GM12878 (cell line): ENCODE measurements around the gene KIAA0319L. TPM values are rescaled to one million over a fixed set of nuclear protein-coding genes. Genes with fewer than 3 reads are reported as not detected.
A peak's percentile ranks its signal among the peaks of the same experiment; 100 is the strongest.

ENCODE experiments used
- BACH1 ChIP-seq: fragments of 450-650 bp; IDR thresholded peaks from 2 replicates; pipeline ENCODE4 v1.6.1; 2017; ENCODE audit warnings: mild to moderate bottlenecking, borderline replicate concordance
- EZH2 ChIP-seq: IDR thresholded peaks from 2 replicates; pipeline ENCODE4 v1.6.1; 2012; ENCODE audit warnings: low read depth, mild to moderate bottlenecking, control low read depth, inconsistent platforms, low read length, borderline replicate concordance; ENCODE audit not compliant: control insufficient read depth
- NFYA ChIP-seq: IDR thresholded peaks from 2 replicates; pipeline ENCODE4 v1.6.1; 2011; ENCODE audit warnings: low read depth, mild to moderate bottlenecking, low read length, improper control_type of control experiment, borderline replicate concordance
- NRF1 ChIP-seq: conservative IDR thresholded peaks from 2 replicates; pipeline ENCODE4 v1.6.1; 2011; ENCODE audit warnings: mild to moderate bottlenecking, low read depth, low read length, improper control_type of control experiment
- RAD51 ChIP-seq: fragments of 450-650 bp; IDR thresholded peaks from 2 replicates; pipeline ENCODE4 v1.6.1; 2016; ENCODE audit warnings: moderate library complexity, mild to moderate bottlenecking, inconsistent platforms
- RUNX3 ChIP-seq: IDR thresholded peaks from 2 replicates; pipeline ENCODE4 v1.6.1; 2012; ENCODE audit warnings: low read length, inconsistent platforms
- SIX5 ChIP-seq: IDR thresholded peaks from 2 replicates; pipeline ENCODE4 v1.6.1; 2011; ENCODE audit warnings: mild to moderate bottlenecking, low read depth, low read length, moderate library complexity; ENCODE audit not compliant: severe bottlenecking
- SMAD1 ChIP-seq: fragments of 450-650 bp; IDR thresholded peaks from 2 replicates; pipeline ENCODE4 v1.6.1; 2018; ENCODE audit warnings: mild to moderate bottlenecking, low read depth; ENCODE audit not compliant: partially characterized antibody
- SMC3 ChIP-seq: IDR thresholded peaks from 2 replicates; pipeline ENCODE4 v1.6.1; 2011; ENCODE audit warnings: low read length, improper control_type of control experiment, borderline replicate concordance
- SUZ12 ChIP-seq: fragments of 200-600 bp; sonication (generic); IDR thresholded peaks from one replicate; pipeline ENCODE4 v1.6.1; 2018; ENCODE audit warnings: antibody characterized with exemption, mild to moderate bottlenecking; ENCODE audit not compliant: unreplicated experiment
- polyA plus RNA-seq, 11 experiments: library from polyadenylated mRNA; depleted of rRNA in 4 of 11; unstranded in 6 of 11; stranded (reverse) in 5 of 11; fragments of >200 nt; fragmentation: Nextera tagmentation in 4 of 11; fragmentation: Illumina TruSeq in 1 of 11; extraction: Ambion mirVana in 4 of 11; extraction: Trizol in 1 of 11; gene quantifications; 1 replicate in 1 of 11; 2 replicates in 10 of 11; pipeline versions ENCODE4 v1.2.1 to v1.2.3, GENCODE V29; 2011 to 2016; ENCODE audit warnings: inconsistent platforms in 2 of 11, missing spikeins in 2 of 11, low read depth in 1 of 11
- total RNA-seq, 4 experiments: library from RNA; depleted of rRNA in 3 of 4; stranded (reverse); fragments of >200 nt in 3 of 4; fragmentation: Illumina TruSeq in 1 of 4; extraction: Trizol in 1 of 4; gene quantifications; 2 replicates each; pipeline versions ENCODE4 v1.2.1 to v1.2.3, GENCODE V29; 2013 to 2021
- TF ChIP-seq, protein P1 (sequence below), 3 experiments: IDR thresholded peaks in 2 of 3; conservative IDR thresholded peaks in 1 of 3; 2 replicates each; pipeline ENCODE4 v1.5.1; 2011; ENCODE audit warnings: low read depth in 3 of 3, low read length in 3 of 3, mild to moderate bottlenecking in 3 of 3, control low read depth in 2 of 3, moderate library complexity in 2 of 3, inconsistent platforms in 1 of 3, mixed read lengths in 1 of 3; ENCODE audit not compliant: control insufficient read depth in 2 of 3, insufficient read depth in 1 of 3; ENCODE audit errors: extremely low read depth in 1 of 3
- TF ChIP-seq, protein P2 (sequence below): IDR thresholded peaks from 2 replicates; pipeline ENCODE4 v1.6.1; 2012; ENCODE audit warnings: low read depth, low read length, improper control_type of control experiment
- TF ChIP-seq, protein P3 (sequence below): IDR thresholded peaks from 2 replicates; pipeline ENCODE4 v1.6.1; 2012; ENCODE audit warnings: low read depth, low read length, improper control_type of control experiment
- TF ChIP-seq, protein P4 (sequence below): fragments of 450-650 bp; IDR thresholded peaks from 2 replicates; pipeline ENCODE4 v1.6.1; 2018; ENCODE audit warnings: mild to moderate bottlenecking, low read depth, moderate library complexity; ENCODE audit not compliant: partially characterized antibody

KIAA0319L gene
- total and polyA plus RNA-seq, 10 of the 15 experiments (the other 5 are each of a cell fraction or from before 2014, with no cell fraction given) = 2.6 to 57.8 (median 25.4) TPM

DNA sequence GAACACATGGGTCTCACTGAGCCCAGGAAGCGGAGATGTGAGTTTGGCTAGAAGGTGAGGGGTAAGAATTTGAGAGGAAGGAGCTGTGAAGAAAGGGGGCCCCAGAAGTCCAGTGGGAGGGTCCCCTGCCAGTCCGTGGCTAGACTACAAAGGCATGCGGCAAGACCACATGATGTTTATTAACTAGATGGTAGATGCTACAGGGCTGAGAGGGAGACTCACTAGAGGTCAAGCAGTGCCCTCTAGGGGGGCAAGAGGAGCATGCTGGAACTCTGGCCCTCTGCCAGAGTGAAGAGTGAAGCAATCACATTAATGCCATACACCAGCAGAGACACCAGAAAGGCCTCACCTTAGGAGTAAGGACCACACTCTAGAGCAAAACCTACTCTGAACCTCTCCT lies 12.2 kb downstream of the KIAA0319L start (continued):
- TF ChIP-seq, protein P1, sequence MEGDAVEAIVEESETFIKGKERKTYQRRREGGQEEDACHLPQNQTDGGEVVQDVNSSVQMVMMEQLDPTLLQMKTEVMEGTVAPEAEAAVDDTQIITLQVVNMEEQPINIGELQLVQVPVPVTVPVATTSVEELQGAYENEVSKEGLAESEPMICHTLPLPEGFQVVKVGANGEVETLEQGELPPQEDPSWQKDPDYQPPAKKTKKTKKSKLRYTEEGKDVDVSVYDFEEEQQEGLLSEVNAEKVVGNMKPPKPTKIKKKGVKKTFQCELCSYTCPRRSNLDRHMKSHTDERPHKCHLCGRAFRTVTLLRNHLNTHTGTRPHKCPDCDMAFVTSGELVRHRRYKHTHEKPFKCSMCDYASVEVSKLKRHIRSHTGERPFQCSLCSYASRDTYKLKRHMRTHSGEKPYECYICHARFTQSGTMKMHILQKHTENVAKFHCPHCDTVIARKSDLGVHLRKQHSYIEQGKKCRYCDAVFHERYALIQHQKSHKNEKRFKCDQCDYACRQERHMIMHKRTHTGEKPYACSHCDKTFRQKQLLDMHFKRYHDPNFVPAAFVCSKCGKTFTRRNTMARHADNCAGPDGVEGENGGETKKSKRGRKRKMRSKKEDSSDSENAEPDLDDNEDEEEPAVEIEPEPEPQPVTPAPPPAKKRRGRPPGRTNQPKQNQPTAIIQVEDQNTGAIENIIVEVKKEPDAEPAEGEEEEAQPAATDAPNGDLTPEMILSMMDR (IDR thresholded peaks at IDR 0.05 in 2 of 3, conservative IDR thresholded peaks at IDR 0.05 in 1 of 3; ENCODE audit: control insufficient read depth in 2 of 3, extremely low read depth in 1 of 3, insufficient read depth in 1 of 3, low read depth in 3 of 3, low read length in 3 of 3) = peak; percentile 64 to 89 (median 76)
- TF ChIP-seq, protein P2, sequence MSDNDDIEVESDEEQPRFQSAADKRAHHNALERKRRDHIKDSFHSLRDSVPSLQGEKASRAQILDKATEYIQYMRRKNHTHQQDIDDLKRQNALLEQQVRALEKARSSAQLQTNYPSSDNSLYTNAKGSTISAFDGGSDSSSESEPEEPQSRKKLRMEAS = no peak
- TF ChIP-seq RUNX3 (no peak), NRF1 (no peak), BACH1 (no peak), SMC3 (peak; percentile 65), NFYA (no peak), SIX5 (no peak), SUZ12 (no peak), RAD51 (no peak), EZH2 (no peak), SMAD1 (peak; percentile 84)
- TF ChIP-seq, protein P3, sequence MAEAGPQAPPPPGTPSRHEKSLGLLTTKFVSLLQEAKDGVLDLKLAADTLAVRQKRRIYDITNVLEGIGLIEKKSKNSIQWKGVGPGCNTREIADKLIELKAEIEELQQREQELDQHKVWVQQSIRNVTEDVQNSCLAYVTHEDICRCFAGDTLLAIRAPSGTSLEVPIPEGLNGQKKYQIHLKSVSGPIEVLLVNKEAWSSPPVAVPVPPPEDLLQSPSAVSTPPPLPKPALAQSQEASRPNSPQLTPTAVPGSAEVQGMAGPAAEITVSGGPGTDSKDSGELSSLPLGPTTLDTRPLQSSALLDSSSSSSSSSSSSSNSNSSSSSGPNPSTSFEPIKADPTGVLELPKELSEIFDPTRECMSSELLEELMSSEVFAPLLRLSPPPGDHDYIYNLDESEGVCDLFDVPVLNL = no peak
- TF ChIP-seq, protein P4, sequence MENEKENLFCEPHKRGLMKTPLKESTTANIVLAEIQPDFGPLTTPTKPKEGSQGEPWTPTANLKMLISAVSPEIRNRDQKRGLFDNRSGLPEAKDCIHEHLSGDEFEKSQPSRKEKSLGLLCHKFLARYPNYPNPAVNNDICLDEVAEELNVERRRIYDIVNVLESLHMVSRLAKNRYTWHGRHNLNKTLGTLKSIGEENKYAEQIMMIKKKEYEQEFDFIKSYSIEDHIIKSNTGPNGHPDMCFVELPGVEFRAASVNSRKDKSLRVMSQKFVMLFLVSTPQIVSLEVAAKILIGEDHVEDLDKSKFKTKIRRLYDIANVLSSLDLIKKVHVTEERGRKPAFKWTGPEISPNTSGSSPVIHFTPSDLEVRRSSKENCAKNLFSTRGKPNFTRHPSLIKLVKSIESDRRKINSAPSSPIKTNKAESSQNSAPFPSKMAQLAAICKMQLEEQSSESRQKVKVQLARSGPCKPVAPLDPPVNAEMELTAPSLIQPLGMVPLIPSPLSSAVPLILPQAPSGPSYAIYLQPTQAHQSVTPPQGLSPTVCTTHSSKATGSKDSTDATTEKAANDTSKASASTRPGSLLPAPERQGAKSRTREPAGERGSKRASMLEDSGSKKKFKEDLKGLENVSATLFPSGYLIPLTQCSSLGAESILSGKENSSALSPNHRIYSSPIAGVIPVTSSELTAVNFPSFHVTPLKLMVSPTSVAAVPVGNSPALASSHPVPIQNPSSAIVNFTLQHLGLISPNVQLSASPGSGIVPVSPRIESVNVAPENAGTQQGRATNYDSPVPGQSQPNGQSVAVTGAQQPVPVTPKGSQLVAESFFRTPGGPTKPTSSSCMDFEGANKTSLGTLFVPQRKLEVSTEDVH = no peak
